ENCODE results near the gene LCN15.

GRCh38 chr9:136776947-136777346 is 12.6 kb upstream of the LCN15 start:
- TF ChIP-seq, protein P1, sequence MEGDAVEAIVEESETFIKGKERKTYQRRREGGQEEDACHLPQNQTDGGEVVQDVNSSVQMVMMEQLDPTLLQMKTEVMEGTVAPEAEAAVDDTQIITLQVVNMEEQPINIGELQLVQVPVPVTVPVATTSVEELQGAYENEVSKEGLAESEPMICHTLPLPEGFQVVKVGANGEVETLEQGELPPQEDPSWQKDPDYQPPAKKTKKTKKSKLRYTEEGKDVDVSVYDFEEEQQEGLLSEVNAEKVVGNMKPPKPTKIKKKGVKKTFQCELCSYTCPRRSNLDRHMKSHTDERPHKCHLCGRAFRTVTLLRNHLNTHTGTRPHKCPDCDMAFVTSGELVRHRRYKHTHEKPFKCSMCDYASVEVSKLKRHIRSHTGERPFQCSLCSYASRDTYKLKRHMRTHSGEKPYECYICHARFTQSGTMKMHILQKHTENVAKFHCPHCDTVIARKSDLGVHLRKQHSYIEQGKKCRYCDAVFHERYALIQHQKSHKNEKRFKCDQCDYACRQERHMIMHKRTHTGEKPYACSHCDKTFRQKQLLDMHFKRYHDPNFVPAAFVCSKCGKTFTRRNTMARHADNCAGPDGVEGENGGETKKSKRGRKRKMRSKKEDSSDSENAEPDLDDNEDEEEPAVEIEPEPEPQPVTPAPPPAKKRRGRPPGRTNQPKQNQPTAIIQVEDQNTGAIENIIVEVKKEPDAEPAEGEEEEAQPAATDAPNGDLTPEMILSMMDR (IDR thresholded peaks at IDR 0.05), result no peak
- TF ChIP-seq SIN3A (IDR thresholded peaks at IDR 0.05; ENCODE audit: borderline replicate concordance, insufficient read depth, low read depth, low read length) (no peak), REST (IDR thresholded peaks at IDR 0.05; ENCODE audit: insufficient read depth in 1 of 2, low read depth in 2 of 2, low read length in 1 of 2) (no peak), POLR2AphosphoS5 (IDR thresholded peaks at IDR 0.05; ENCODE audit: low read depth, low read length) (no peak)

All from Panc1 (cell line).